GM13976 (cell line): ENCODE data around the gene ACBD4.
"Not testable (repeated sequence)": the region's sequence is repeated elsewhere in the genome, so short reads cannot be mapped to it uniquely, and the experiment has no call there.

Experiments
- DNase-seq: peaks from one replicate; pipeline ENCODE4 v3.0.0; 2012; ENCODE audit warnings: low spot score
- CTCF ChIP-seq: IDR thresholded peaks from 2 replicates; pipeline ENCODE4 v1.5.1; 2012; ENCODE audit warnings: borderline replicate concordance, mild to moderate bottlenecking; ENCODE audit not compliant: insufficient read depth; ENCODE audit errors: extremely low read depth, missing control alignments, control extremely low read depth
- in situ Hi-C: fragments of 300-500 bp; cut with MboI; formaldehyde crosslinking; loops from one replicate; pipeline ENCODE4 v1.12.0; 2022; ENCODE audit warnings: low sequenced_read_pairs, mixed read lengths, inconsistent platforms; ENCODE audit not compliant: unreplicated experiment

Gene ACBD4

GRCh38 chr17:45123930-45124796, 11.3 kb upstream of the ACBD4 start:
- no peak for TF ChIP-seq CTCF
- in situ Hi-C loops = no loop called here
- DNase-seq = no peak

GRCh38 chr17:45124797-45125122, 10.7 kb upstream of the ACBD4 start:
- in situ Hi-C loops, DNase-seq: not testable (repeated sequence)

- in situ Hi-C loops = no loop called here
Observed at GRCh38 chr17:45125509-45125908, 10.0 kb upstream of the ACBD4 start.

GRCh38 chr17:45127207-45127547, 8.3 kb upstream of the ACBD4 start:
- no peak for TF ChIP-seq CTCF
- in situ Hi-C loops = no loop called here
- DNase-seq = no peak

More at GRCh38 chr17:45125509-45125908, 10.0 kb upstream of the ACBD4 start:
- TF ChIP-seq CTCF = no peak
- no peak for DNase-seq

GRCh38 chr17:45127548-45128300, 7.8 kb upstream of the ACBD4 start:
- TF ChIP-seq CTCF = no peak
- in situ Hi-C loops = no loop called here
- DNase-seq = no peak

- no peak for TF ChIP-seq CTCF
- in situ Hi-C loops = no loop called here
- DNase-seq = no peak
Observed at GRCh38 chr17:45128331-45128730, 7.2 kb upstream of the ACBD4 start.

GRCh38 chr17:45128989-45129388, 6.5 kb upstream of the ACBD4 start:
- in situ Hi-C loops = no loop called here
- no peak for TF ChIP-seq CTCF
- no peak for DNase-seq
